Activated T-cell treated with anti-CD3 and anti-CD28 coated beads, Interleukin-2, amount 50 U/mL, for 48 hours (primary cell): ENCODE data around the gene SLC6A9.
A peak's percentile ranks its signal among the peaks of the same experiment; 100 is the strongest.

Source experiments
- DNase-seq, 2 experiments: peaks; one replicate each; pipeline ENCODE4 v3.0.0-alpha.2; 2020

The SLC6A9 gene

GRCh38 chr1:43998000-43998378, 33.3 kb downstream of the SLC6A9 start:
- DNase-seq = no peak

DNA sequence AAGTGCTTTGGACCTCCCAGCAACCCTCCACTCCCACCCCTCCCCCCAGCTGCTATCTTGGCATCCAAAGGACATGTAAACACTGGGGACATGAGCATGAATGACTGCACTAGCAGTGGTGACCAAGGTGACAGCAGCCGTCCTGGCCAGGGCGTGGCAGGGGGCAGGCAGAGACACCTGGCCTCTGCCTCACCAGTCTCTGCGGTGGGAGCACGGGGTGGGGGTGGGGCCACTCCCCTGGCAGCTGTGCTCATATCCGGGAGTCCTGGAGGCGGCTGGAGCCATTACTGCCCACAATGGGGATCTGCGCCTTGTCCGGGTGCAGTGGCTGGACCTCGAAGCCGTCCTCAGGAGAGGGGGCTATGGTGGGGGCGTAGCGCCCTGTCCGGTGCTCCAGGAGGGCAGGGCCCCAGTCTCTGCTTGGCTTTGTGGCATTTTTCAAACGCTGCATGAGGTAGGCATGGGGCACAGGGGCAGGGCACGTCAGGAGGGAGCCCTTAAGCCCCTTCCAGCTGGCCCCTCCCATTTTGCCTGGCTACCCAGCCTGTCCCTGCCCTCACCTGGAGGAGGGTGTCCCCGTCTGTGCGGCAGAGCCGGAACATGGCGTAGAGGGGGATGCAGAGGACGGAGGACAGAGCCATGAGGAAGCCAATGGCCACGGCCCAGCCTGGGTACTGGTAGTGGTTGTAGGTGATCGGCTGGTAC, 33.8 kb downstream of the SLC6A9 start:
- DNase-seq = no peak

GRCh38 chr1:43996733-43997115, 34.5 kb downstream of the SLC6A9 start:
- DNase-seq = no peak

DNA sequence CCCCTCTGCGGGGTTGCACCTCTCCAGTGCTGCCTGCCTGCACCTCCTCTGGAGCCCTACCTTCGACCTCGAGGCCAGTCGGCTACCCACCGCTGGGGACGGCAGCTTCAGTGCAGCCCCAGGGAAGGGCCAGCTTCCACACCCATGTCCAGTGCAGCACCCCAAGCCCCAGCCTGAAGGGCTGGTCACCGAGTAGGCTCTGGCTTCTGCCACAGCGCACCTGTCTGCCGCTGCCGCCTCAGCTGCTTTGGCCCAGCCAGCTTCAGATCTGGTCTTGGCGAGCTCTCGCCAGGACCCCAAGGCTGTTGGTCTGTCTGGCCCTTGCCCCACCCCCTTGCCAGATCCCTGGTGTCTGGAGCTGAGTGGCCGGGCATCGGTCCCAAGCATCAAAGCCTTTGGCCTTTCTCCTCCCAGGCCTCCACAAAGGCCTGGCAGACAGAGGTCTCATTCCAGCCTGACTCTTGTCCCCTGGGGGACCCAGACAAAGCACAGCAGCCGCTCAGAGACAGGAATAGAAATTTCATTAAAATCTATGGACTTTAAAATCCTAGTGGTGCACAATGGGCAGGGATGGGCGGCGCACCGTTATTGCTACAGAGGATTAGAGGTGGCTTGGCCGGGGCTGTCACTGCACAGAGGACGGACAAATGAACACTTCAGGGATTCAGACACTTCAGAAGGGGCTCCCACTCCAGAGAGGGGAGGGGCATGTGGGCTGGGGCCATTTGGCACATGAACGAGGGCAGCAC, 35.1 kb downstream of the SLC6A9 start:
- no peak for DNase-seq

GRCh38 chr1:43994794-43995790, 36.2 kb downstream of the SLC6A9 start:
- DNase-seq = no peak

DNA sequence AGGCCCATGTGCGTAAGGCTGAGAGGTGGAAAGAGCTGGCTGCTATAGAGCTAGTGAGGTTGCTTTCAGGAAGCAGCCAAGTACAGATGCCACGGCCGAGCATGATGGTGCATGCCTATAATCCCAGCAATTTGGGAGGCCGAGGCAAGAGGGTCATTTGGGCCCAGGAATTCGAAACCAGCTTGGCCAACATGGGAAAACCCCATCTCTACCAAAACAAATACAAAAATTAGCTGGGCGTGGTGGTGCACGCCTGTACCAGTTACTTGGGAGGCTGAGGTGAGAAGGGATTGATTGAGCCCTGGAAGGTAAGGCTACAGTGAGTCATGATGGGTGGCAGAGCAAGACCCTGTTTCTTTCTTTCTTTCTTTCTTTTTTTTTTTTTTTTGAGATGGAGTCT, 37.2 kb downstream of the SLC6A9 start:
- DNase-seq = no peak

DNA sequence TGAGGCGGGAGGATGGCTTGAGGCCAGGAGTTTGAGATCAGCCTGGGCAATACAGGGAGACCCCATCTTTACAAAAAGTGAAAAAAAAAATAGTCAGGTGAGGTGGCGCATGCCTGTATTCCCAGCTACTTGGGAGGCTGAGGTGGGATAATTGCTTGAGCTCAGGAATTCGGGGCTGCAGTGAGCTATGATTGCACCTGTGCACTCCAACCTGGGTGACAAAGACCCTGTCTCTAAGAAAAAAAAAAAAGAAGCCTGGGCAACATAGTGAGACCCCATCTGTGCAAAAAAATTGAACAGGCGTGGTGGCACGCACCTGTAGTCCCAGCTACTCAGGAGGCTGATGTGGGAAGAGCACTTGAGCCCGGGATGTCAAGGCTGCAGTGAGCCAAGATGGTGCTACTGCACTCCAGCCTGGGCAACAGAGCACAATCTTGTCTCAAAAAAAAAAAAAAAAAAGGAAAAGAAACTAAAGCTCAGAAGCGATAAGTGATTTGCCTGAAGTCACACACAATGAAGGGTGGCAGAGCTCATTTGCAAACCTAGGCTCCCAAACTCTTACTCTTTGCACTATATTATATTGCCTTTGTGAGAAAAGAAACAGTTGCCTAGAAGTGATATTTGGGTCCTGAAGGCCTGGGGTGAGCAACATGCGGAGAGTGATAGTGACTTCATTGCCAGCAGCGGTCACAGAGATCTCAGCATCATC, 37.9 kb downstream of the SLC6A9 start:
- no peak for DNase-seq

DNA sequence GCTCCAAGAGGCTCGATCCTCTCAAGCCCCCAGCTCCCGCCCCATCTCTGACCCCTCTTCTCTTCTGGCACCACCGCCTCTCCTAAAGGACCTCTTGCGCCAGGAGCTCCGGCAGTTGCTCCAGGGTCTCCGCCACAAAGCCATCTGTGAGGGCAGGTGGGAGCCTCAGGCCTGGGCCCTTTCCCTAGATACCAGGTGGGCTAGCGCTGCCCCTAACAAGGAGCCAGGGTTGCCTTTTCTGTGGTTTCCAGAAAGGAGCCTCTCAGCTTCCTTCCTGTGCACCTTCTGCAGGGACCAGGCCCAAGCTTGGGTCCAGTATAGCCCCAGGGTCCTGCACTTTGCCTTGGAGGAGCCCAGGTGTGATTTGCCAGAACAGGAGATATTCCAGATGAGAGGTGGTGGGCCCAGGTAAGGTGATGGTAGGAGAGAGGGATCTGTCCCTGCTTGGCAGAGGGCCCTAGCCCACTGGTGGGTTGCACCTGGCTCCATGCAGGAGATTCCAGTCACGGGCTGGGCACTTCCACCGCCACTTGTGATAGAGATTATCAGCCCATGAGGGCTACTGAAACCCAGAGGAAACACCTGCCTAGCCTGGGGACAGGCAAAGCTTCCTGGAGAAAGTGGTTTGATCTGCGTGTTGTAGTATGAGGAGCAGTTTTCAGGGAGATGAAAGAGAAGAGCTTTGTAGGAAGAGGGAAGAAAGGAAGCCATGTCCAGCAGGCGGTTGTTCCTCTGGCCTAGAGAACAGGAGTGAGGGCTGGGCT, 38.8 kb downstream of the SLC6A9 start:
- DNase-seq = no peak

DNA sequence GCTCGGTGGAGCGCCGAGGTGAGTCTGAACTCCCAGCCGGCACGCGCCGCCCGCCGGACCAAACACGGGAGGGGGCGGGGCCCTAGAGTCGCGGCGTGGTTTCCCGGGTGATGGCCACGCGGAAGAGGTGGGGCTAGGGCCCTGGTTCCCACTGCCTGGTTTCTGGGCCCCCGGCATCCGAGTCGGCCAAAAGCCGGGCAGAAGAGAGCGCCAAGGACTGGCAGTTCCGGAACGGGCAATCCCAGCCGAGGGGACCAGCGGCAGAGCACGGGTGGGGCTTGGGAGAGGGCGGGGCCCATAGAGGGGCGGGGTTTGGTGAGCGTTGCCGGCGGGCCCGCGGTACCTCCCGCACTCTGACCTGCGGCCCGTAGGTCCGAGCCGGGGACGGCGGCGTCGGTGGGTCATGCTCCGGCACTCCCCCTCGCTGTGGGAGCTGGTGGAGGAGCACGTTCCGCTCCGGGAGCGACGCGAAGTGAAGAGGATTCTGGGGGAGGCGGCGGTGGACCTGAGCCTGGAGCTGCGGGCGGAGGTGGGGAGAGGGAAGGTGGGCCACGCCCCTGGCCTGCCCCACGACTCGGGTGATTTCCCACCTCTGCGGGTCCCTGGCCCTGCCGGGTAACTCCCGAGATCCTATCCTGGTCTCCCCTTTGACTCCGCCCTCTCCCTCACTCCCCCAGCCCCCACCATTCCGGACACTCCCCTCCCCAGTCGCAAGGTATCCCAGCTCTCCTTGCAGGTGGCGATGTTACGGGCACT, 39.6 kb downstream of the SLC6A9 start, which contains the start of gene CCDC24:
CCDC24 (plus strand) TSS at position 124 of the 756 bp plus-strand sequence; CDS start at position 404, 280 bp downstream.
- peak; percentile 84 to 88 for DNase-seq

DNA sequence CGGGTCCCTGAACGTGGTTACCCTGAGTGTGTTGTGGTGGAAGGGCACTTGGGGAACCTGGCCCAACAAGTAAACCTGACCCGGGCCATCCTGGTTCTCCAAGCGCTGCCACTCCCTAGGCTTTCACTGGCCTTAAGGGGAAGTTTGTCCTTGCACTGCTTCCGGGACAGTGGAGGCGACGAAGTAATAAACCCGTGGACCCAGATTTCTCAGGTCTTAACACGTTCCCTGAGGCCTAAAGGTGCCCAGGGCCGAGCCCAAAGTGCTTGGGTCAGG, 40.1 kb downstream of the SLC6A9 start:
- DNase-seq = no peak

DNA sequence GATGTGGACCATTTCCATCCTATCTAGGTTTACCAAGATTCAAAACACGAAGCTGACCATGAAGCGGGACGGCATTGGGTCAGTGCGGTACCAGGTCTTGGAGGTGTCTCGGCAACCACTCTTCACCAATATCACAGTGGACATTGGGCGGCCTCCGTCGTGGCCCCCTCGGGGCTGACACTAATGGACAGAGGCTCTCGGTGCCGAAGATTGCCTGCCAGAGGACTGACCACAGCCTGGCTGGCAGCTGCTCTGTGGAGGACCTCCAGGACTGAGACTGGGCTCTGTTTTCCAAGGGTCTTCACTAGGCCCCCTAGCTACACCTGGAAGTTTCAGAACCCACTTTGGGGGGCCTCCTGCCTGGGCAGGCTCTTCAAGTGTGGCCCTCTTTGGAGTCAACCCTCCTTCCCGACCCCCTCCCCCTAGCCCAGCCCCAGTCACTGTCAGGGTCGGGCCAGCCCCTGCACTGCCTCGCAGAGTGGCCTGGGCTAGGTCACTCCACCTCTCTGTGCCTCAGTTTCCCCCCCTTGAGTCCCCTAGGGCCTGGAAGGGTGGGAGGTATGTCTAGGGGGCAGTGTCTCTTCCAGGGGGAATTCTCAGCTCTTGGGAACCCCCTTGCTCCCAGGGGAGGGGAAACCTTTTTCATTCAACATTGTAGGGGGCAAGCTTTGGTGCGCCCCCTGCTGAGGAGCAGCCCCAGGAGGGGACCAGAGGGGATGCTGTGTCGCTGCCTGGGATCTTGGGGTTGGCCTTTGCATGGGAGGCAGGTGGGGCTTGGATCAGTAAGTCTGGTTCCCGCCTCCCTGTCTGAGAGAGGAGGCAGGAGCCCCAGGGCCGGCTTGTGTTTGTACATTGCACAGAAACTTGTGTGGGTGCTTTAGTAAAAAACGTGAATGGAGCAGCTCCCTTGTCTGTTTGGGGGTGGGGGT, 40.7 kb downstream of the SLC6A9 start:
- DNase-seq = peak in 1 of 2 experiments; percentile 36

DNA sequence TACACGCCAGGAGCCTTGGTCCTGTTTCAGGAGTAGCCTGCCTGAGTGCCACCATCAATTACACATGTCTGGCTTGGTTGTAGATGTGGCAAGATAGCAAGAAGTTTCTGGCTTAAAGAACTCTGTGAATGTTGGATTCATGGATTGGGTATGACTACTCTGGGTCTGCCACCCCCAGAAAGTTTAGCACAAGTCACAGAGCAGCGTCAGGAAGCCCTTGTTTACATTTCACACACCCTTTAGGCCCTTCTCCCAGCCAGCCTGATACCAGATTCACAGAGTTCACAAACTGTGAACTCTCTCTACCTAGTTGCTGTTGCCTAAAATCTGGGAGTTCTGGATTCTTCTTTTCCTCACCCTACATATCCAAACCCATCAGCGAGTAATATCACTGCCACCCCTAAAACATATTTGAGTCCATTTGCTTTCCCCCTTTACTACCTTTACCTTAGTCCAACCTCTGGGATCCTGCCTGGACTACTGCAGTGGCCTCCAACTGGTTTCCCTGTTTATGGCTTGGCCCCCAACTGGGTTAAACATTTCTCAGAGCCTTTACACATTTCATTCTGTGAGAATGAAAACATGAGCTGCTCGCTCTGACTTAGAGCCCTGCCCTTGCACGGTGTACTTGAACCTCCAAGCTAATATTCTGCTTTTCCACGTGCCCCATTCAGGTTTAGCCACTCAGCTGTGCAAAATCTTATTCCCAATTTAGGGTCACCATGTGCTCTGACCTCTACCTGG, 43.9 kb downstream of the SLC6A9 start:
- no peak for DNase-seq

DNA sequence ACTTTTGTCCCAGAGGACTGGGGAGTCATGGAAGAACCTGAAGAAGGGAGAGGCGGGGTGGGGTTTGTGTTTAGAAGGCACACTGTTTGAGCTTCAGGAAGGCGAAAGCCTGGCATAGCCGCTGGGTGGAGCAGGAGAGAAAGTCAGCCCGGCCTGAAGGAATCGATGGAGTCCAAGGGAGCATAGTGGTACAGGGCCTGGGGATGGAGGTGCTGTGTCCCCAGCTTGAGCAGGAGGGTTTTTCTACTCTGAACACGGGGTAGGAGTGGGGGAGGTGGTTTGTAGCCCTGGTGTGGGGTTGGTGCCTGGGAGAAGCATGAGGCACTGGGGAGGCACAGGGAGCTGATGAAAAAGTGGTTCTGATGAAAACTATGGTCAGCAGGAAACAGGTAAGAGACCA, 44.5 kb downstream of the SLC6A9 start:
- DNase-seq = no peak

- DNase-seq = no peak
These were observed 45.2 kb downstream of the SLC6A9 start for GRCh38 chr1:43985984-43986595.

DNA sequence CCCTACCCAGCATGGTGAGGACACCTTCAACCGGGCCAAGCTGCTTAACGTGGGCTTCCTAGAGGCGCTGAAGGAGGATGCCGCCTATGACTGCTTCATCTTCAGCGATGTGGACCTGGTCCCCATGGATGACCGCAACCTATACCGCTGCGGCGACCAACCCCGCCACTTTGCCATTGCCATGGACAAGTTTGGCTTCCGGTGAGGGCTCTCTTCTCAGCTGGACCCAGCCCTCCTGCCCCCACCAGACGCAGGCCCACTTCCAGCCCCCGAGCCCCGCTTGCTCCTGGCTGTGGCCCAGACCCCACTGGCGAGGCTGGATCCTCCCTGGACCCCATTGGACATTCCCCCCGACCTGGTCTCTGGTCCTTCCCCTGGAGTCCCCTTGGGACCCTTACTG, 46.4 kb downstream of the SLC6A9 start:
- DNase-seq = no peak

GRCh38 chr1:43983253-43983899, 47.9 kb downstream of the SLC6A9 start:
- DNase-seq = no peak

DNA sequence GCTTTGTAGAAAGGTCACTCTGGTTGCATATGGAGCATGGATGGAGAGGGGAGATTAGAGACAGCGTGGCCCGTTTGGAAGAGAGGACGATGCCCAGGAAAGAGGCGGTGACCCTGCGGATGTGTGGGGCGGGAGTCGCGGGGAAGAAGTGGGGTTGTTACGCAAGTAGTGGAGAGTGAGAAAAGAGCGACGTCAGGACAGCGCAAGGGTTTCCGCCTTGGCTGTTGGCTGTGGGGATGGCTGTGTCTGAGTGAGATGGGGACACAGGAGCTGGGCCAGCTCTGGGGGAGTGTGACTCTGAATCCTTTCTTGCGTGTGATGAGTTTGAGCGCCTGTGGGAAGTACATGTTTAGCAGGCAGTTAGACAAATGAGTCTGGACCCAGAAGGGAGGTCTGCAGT, 48.5 kb downstream of the SLC6A9 start:
- no peak for DNase-seq

DNA sequence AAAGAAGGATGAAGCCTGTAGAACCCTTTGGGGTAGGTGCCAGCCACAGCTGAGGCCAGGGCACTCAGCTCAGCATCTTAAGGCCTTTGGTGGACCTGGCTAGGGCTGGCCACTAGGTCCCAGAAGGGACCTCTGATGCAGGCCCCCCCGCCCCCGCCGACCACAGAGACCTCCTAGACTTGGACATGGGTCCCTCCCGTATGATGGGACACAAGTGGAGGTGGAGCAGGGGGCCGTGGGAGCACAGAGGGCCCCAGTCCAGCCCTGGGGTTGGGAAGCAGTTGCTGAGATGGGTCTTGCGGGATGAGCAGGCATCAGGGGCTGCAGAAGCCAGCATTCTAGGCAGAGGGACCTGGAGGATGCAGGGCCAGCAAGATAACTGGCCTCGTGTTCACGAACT, 49.0 kb downstream of the SLC6A9 start:
- no peak for DNase-seq
